Measurements from ENCODE around the gene GART. TPM values are rescaled to one million over a fixed set of nuclear protein-coding genes. Genes with fewer than 3 reads are reported as not detected.

GART gene
- total RNA-seq, 1 donor from 2014 or later: 55.8 TPM

DNA sequence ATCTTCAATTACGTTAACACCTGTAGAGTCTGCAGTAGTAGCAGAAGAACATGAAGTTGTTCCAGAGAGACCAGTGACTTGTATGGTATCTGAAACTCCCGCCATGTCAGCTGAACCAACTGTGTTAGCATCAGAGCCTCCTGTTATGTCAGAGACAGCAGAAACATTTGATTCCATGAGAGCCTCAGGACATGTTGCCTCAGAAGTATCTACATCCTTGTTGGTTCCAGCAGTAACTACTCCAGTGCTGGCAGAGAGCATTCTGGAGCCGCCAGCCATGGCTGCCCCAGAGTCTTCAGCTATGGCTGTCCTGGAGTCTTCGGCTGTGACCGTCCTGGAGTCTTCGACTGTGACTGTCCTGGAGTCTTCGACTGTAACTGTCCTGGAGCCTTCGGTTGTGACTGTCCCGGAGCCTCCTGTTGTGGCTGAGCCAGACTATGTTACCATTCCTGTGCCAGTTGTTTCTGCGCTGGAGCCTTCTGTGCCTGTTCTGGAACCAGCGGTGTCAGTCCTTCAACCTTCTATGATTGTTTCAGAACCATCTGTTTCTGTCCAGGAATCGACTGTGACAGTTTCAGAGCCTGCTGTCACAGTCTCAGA lies 11.2 kb upstream of the GART start:
- DNase-seq: no peak
- intact Hi-C loops (cut with DNase I): no loop called here
- Histone ChIP-seq H3K36me3 (peaks cover 98% of the 10 kb centered on the region), H3K27me3 (no peaks in the 10 kb centered on the region), H3K4me3 (no peak overlapping the region), H3K27ac (no peak overlapping the region), H3K4me1 (peaks cover 12% of the 10 kb centered on the region), H3K9me3 (no peaks in the 10 kb centered on the region)
- no peak for TF ChIP-seq CTCF (IDR thresholded peaks at IDR 0.05)
- ATAC-seq: peak; percentile 21

GRCh38 chr21:33552093-33552998 lies 10.4 kb upstream of the GART start:
- Histone ChIP-seq H3K4me3 (no peak overlapping the region), H3K36me3 (peaks cover 98% of the 10 kb centered on the region), H3K27me3 (no peaks in the 10 kb centered on the region), H3K4me1 (peaks cover 12% of the 10 kb centered on the region), H3K9me3 (no peaks in the 10 kb centered on the region), H3K27ac (no peak overlapping the region)
- DNase-seq (no peak), ATAC-seq (peak; percentile 23)
- intact Hi-C loops (cut with DNase I): no loop called here
- no peak for TF ChIP-seq CTCF (IDR thresholded peaks at IDR 0.05)

- H3K36me3 ChIP-seq: peaks cover 98% of the 10 kb centered on the region
- ATAC-seq: no peak
- no peak for TF ChIP-seq CTCF (IDR thresholded peaks at IDR 0.05)
Observed at GRCh38 chr21:33551664-33552063, 9.7 kb upstream of the GART start.

GRCh38 chr21:33550772-33551660 lies 9.1 kb upstream of the GART start:
- intact Hi-C loops (cut with DNase I): no loop called here
- Histone ChIP-seq H3K27me3 (no peaks in the 10 kb centered on the region), H3K9me3 (no peaks in the 10 kb centered on the region), H3K4me3 (no peak overlapping the region), H3K4me1 (peaks cover 18% of the 10 kb centered on the region), H3K36me3 (peaks cover 98% of the 10 kb centered on the region), H3K27ac (no peak overlapping the region)
- ATAC-seq (peak; percentile 26), DNase-seq (no peak)
- no peak for TF ChIP-seq CTCF (IDR thresholded peaks at IDR 0.05)

More at GRCh38 chr21:33551664-33552063, 9.7 kb upstream of the GART start:
- no peak for DNase-seq
- Histone ChIP-seq H3K27ac (no peak overlapping the region), H3K9me3 (no peaks in the 10 kb centered on the region), H3K27me3 (no peaks in the 10 kb centered on the region), H3K4me1 (peaks cover 15% of the 10 kb centered on the region), H3K4me3 (no peak overlapping the region)
- intact Hi-C loops (cut with DNase I): no loop called here

All from upper lobe of right lung (tissue), 1 donor.